Activated naive CD8-positive, alpha-beta T cell treated with anti-CD3 and anti-CD28 coated beads for 36 hours (primary cell): ENCODE measurements around the gene TRANK1. TPM values are rescaled to one million over a fixed set of nuclear protein-coding genes. Genes with fewer than 3 reads are reported as not detected.

Source experiments
- DNase-seq: peaks from one replicate; pipeline ENCODE4 v3.0.0; 2021
- H3K27ac Mint-ChIP-seq: one replicate; pipeline ENCODE4 v1.8.0; 2022; ENCODE audit warnings: mild to moderate bottlenecking, moderate library complexity, mixed read lengths
- H3K27me3 Mint-ChIP-seq: one replicate; pipeline ENCODE4 v1.8.0; 2022; ENCODE audit warnings: mild to moderate bottlenecking, mixed read lengths
- H3K36me3 Mint-ChIP-seq: one replicate; pipeline ENCODE4 v1.8.0; 2021; ENCODE audit warnings: mild to moderate bottlenecking, mixed read lengths
- H3K4me1 Mint-ChIP-seq: one replicate; pipeline ENCODE4 v1.8.0; 2021; ENCODE audit warnings: mixed read lengths
- H3K4me3 Mint-ChIP-seq: one replicate; pipeline ENCODE4 v1.8.0; 2022; ENCODE audit warnings: mild to moderate bottlenecking, moderate library complexity, mixed read lengths
- H3K9me3 Mint-ChIP-seq: one replicate; pipeline ENCODE4 v1.8.0; 2022; ENCODE audit warnings: mixed read lengths
- total RNA-seq, 2 experiments: library from RNA; stranded (reverse); gene quantifications; one replicate each; pipeline ENCODE4 v1.2.3, GENCODE V29; 2021

The TRANK1 gene
- total RNA-seq, 2 experiments from 2014 or later = 17.2 to 20.7 TPM

DNA sequence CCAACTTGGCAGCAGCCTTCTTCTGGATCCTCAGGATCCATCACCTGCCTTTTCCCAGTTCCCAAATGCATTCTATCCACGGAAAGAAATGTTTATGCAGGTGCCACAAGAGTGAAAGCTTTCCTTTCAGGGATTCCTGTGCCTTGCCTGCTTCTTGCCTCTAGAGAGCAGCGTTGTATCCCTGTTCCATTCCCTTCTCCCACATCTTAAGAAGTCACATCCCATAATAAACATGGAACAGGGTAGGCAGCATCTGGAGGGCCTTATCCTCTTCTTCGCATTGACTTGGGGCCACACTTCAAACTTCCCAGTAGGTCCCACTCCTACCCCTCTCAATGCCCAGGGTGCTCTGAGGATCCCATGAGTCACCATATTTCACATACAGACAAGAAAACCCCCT is 107.8 kb downstream of the TRANK1 start:
- Mint-ChIP-seq H3K27me3 (no peaks in the 10 kb centered on the region), H3K9me3 (peaks cover 5% of the 10 kb centered on the region), H3K4me1 (peaks cover 9% of the 10 kb centered on the region), H3K36me3 (peaks cover 18% of the 10 kb centered on the region), H3K27ac (no peak overlapping the region), H3K4me3 (no peak overlapping the region)
- DNase-seq = no peak

DNA sequence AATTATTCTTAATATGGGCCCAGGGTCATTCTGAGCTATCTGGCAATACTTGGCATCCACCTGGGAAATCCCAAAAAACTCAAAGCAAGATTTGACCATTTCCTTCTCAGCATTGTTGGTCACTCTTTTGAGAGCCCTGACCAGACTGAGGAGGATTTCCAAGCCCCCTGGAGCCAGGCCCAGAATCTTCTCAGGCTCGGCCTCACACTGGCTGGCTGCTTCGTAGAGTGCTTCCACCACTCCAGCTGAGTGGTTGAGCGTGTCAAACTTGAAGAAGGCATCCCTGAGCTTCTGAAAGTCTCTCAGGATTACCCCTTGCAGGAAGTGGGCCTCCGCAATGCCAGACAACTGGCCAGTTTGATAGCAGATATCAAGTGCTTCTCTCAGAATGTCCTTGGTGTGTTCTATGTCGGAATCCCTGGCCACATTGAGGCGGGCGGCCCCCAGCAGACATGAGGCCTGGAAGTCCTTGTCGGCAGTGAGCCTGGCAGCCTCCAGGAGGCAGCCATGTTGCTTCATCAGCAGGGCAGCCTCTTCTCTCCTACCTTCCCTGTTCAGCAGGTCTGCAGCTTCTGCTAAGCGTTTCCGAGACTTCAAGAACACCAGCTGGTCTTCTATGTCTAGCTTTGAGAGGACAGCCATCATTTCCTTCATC is 111.6 kb downstream of the TRANK1 start:
- Mint-ChIP-seq H3K36me3 (no peaks in the 10 kb centered on the region), H3K4me3 (no peak overlapping the region), H3K4me1 (peaks cover 5% of the 10 kb centered on the region), H3K27ac (no peak overlapping the region), H3K27me3 (no peaks in the 10 kb centered on the region), H3K9me3 (no peaks in the 10 kb centered on the region)
- DNase-seq = no peak

DNA sequence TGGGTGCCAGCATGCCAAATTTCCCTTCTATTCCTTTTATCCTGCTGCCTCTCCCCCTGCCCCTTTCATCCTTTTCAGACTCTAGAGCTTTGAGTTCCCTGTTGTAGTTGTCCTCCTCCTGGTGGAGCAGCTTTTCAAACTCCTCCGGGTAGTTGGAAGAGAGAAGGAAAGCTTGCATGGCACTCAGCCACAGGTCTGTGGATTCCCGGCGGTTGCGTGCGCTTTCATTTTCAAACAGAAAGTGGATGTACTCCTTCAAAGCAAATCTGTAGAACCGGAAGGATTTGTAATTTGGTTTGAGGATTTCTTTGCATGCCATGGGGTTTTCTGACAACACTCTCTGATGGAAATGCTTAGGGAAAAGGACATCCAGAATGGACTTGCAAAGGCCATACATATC is 112.4 kb downstream of the TRANK1 start:
- Mint-ChIP-seq H3K4me1 (peaks cover 5% of the 10 kb centered on the region), H3K36me3 (peaks cover under 1% of the 10 kb centered on the region), H3K9me3 (no peaks in the 10 kb centered on the region), H3K27me3 (no peaks in the 10 kb centered on the region), H3K27ac (no peak overlapping the region), H3K4me3 (no peak overlapping the region)
- no peak for DNase-seq

DNA sequence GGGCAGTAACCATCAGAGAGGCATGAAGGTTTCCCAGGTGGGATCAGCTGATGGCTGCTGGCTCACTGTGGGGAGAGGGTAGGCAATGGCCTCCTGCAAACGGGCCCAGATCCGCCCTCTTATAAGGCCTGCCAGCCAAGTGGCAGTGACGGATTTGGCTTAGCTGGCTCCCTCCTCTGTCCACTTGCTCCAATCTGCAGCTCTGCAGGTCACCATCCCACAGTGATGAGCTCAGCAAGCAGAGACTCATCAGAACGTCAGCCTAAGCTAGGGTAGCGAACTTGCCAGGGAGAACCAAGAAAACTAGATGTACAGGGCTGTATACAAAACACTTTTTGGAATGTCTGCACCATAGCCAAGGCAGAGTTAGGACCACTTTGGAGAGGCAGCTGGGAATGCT is 117.7 kb downstream of the TRANK1 start:
- Mint-ChIP-seq H3K27ac (no peak overlapping the region), H3K4me1 (no peaks in the 10 kb centered on the region), H3K9me3 (no peaks in the 10 kb centered on the region), H3K4me3 (no peak overlapping the region), H3K27me3 (no peaks in the 10 kb centered on the region), H3K36me3 (peaks cover 9% of the 10 kb centered on the region)
- no peak for DNase-seq

DNA sequence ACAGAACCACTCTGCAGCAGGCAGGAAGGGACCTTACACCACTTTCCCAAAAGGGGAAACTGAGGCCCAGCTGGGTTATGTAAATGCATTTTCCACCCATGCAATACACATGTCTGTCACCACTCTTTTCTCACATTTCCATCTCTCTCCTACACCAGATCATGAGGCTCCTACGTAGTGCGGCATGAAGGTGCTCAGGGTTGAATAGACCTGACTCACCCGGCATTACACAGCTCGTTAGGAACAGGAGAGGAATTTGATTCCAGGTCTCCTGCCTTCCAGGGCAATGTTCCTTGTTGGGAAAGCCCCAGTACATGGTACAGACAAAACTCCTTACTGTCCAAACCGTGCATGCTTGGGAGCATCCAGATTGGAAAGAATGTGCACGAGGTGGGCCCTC is 118.6 kb downstream of the TRANK1 start:
- no peak overlapping the region for H3K4me3 Mint-ChIP-seq
- no peaks in the 10 kb centered on the region for H3K27me3 Mint-ChIP-seq
- H3K9me3 Mint-ChIP-seq = no peaks in the 10 kb centered on the region
- no peak overlapping the region for H3K27ac Mint-ChIP-seq
- H3K36me3 Mint-ChIP-seq = peaks cover 9% of the 10 kb centered on the region
- H3K4me1 Mint-ChIP-seq = no peaks in the 10 kb centered on the region
- no peak for DNase-seq

DNA sequence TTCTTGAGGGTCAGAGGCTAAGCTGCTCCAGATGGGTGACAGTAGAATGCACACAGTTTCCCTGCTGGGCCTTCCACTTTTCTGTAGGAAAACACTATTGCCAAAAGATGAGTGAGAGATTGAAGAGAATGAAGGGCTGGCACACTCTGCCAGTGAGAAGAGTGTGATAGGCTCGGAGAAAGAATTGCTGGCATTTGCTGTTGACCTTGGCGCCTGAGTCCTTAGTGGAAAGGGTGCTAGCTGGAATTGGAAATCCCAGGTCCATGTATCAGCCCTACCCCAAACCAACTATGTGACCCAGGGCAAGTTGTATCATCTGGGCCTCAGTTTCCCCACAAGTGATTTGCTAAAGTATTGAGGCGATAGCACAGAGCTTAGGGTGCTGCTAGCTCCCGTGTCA is 120.4 kb downstream of the TRANK1 start:
- no peaks in the 10 kb centered on the region for H3K9me3 Mint-ChIP-seq
- no peak overlapping the region for H3K27ac Mint-ChIP-seq
- no peaks in the 10 kb centered on the region for H3K4me1 Mint-ChIP-seq
- no peak overlapping the region for H3K4me3 Mint-ChIP-seq
- peaks cover 9% of the 10 kb centered on the region for H3K36me3 Mint-ChIP-seq
- no peak for DNase-seq
- H3K27me3 Mint-ChIP-seq = no peaks in the 10 kb centered on the region

DNA sequence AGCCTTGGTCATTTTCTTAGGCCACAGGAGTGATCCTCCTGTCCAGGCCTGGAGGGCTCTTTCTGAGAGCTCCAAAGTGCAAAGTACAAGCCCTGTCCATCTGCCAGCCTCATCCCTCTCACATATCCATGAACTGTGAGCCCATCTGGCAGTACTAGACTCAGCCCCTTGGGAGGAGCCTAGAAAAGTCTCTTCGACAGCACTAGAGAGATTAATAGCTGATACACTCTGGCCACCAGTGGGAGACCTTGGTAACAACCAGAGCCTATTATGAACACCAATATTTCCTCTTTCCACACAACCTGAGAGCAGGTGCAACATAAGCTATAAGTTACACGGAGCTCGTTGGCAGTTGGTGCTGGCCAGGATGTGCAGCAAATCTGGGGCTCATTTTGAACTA is 121.0 kb downstream of the TRANK1 start:
- H3K27ac Mint-ChIP-seq = no peak overlapping the region
- H3K36me3 Mint-ChIP-seq = peaks cover 9% of the 10 kb centered on the region
- no peaks in the 10 kb centered on the region for H3K27me3 Mint-ChIP-seq
- no peaks in the 10 kb centered on the region for H3K9me3 Mint-ChIP-seq
- no peaks in the 10 kb centered on the region for H3K4me1 Mint-ChIP-seq
- no peak overlapping the region for H3K4me3 Mint-ChIP-seq
- no peak for DNase-seq

DNA sequence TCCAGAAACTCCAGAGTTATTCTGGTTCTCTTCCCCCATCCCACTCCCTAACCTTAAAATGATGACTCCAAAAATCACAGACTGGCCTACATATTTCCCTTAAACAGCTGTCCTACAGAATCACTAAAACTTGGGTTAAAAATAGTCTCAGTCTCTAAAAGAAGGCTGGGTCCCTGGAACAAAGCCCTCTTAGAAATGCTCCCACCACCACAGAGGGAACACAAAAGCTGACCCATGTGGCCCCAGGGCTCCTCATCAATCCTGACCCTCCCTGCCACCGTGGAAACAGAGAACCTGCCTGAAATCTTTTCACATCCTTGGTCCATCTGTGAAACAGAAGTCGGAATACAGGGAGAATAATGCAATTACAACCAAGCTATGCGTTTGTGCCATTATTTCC is 124.8 kb downstream of the TRANK1 start:
- Mint-ChIP-seq H3K36me3 (peaks cover 3% of the 10 kb centered on the region), H3K27ac (no peak overlapping the region), H3K4me3 (no peak overlapping the region), H3K4me1 (no peaks in the 10 kb centered on the region), H3K27me3 (no peaks in the 10 kb centered on the region), H3K9me3 (no peaks in the 10 kb centered on the region)
- no peak for DNase-seq

DNA sequence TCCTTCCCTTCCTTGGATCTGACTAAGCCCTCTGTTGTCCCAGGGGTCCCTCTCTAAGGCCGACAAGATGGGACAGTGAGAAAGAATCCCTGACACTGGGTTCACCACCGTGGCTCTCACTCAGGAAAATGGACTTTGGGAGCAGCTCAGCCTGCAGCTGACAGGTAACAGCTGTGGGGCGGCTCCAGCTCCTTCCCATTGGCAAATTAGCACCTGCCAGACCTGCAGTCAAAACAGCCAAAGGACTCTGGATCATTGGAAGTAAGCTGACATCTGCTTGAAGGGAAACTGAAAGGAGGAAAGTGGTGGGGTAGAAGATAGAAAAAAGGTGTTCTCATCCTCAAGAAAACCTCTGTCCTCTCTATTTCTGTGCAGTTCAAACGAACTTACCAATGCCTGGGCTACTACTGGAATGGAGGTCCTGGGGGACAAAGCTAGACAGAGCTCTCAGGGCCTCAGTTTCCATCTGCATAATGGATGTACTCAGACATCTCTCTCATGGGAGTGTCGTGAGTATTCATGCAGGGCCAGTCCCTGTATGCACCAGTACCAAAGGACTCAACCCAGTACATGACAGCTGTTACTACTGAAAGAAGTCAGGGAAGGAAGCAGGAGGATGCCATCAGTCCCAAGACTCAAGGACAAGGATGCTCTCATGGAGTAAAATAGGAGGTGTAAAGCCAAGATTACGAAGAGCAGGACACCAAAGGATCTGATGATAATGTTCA is 126.9 kb downstream of the TRANK1 start:
- DNase-seq = no peak
- H3K4me1 Mint-ChIP-seq = no peaks in the 10 kb centered on the region
- H3K27ac Mint-ChIP-seq = no peak overlapping the region
- no peaks in the 10 kb centered on the region for H3K9me3 Mint-ChIP-seq
- H3K4me3 Mint-ChIP-seq = no peak overlapping the region
- H3K27me3 Mint-ChIP-seq = no peaks in the 10 kb centered on the region
- no peaks in the 10 kb centered on the region for H3K36me3 Mint-ChIP-seq

DNA sequence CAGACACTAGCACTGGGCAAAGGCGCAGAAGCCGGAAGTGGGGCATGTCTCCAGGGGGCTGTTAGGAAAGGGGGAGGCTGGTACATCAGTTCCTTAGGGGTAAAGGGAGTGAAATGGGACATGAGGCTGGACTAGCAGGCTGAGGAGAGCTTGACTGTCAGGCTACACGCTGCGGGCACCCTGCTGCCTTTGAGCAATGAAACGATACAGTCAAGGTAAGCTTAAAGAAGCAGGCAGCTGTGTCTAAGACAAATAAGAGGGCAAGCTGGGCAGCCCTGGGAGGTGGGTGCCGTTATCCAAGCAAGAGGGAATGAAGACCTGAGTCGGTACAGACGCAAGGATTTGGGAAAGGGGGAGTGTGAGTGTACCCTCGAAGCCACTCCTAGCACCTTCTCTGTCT is 129.5 kb downstream of the TRANK1 start:
- no peak overlapping the region for H3K4me3 Mint-ChIP-seq
- no peaks in the 10 kb centered on the region for H3K9me3 Mint-ChIP-seq
- H3K4me1 Mint-ChIP-seq = no peaks in the 10 kb centered on the region
- no peak for DNase-seq
- H3K27ac Mint-ChIP-seq = no peak overlapping the region
- H3K36me3 Mint-ChIP-seq = no peaks in the 10 kb centered on the region
- no peaks in the 10 kb centered on the region for H3K27me3 Mint-ChIP-seq

DNA sequence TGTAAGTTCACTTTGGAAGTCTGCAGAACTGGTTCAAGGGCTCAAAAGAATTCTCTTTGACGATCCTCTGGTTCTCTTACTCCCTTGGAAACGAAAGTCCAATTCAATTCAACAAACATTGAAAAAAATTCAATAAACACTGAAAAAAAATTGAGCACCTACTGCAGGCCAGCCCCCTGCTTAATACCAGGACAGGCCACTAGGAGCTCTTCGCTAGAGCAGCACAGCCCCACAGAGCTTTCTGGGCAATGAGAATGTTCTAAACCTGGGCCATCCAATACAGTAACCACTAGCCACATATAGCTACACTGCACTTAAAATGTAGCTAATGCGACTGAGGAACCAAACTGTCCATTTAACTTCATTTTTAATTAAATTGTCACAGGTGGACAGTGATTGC is 130.1 kb downstream of the TRANK1 start:
- Mint-ChIP-seq H3K4me1 (no peaks in the 10 kb centered on the region), H3K27ac (no peak overlapping the region), H3K4me3 (no peak overlapping the region)

DNA sequence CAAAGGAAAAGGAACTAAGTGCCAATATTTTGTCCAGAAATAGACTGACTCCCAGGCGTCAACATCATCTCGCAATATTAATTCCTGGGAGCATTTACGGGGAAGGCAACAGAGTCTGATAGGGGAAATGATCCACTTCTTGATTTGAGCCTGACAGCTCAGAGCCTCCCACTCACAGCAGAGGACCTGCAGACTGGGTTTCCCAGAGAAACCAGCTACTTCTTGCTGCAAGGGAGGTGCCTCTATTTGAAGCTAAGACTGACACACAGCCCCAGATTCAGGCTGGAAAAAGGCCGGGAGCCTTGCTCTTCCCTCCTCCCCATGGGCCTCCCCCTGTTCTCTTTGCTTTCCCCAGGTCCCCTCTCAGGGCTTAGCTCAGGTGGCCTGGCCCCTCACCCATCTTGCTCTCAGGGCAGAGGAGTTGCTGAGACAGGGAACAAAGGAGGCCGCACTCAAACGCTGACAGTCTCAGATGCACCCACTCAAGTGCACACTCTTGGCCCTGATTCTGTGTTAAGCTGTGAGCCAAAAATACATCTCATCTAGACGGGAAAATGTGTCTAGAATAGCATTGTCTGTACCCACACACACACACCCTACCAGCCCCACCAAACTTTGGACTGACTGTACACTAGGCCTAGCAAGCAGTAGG is 130.7 kb downstream of the TRANK1 start:
- Mint-ChIP-seq H3K36me3 (no peaks in the 10 kb centered on the region), H3K9me3 (no peaks in the 10 kb centered on the region), H3K4me1 (no peaks in the 10 kb centered on the region), H3K27ac (no peak overlapping the region), H3K4me3 (no peak overlapping the region), H3K27me3 (no peaks in the 10 kb centered on the region)
- DNase-seq = no peak

More for the DNA sequence above, 130.1 kb downstream of the TRANK1 start:
- no peaks in the 10 kb centered on the region for H3K27me3 Mint-ChIP-seq
- no peaks in the 10 kb centered on the region for H3K9me3 Mint-ChIP-seq
- no peaks in the 10 kb centered on the region for H3K36me3 Mint-ChIP-seq
- DNase-seq = no peak

DNA sequence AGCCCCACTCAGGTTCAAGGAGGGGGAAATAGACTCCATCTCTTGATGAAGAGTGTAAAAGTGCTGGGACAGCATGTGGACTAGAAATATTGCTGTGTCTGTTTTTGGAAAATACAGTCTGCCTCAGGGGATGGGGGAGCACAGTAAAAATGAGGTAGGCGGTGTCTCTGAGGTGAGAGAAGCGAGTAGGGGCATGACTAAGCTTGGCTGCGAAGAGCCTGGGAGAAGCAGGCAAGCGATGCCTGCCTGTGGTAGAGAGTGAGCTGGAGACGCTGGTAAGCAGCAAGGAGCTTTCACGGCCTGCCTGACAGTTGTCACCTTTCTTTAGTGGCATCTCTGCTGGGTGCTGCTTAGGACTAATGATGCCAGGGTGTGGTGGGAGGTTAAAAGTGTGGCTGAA is 131.5 kb downstream of the TRANK1 start:
- no peaks in the 10 kb centered on the region for H3K36me3 Mint-ChIP-seq
- no peak for DNase-seq
- H3K27me3 Mint-ChIP-seq = no peaks in the 10 kb centered on the region
- no peaks in the 10 kb centered on the region for H3K4me1 Mint-ChIP-seq
- H3K27ac Mint-ChIP-seq = no peak overlapping the region
- H3K4me3 Mint-ChIP-seq = no peak overlapping the region
- no peaks in the 10 kb centered on the region for H3K9me3 Mint-ChIP-seq

DNA sequence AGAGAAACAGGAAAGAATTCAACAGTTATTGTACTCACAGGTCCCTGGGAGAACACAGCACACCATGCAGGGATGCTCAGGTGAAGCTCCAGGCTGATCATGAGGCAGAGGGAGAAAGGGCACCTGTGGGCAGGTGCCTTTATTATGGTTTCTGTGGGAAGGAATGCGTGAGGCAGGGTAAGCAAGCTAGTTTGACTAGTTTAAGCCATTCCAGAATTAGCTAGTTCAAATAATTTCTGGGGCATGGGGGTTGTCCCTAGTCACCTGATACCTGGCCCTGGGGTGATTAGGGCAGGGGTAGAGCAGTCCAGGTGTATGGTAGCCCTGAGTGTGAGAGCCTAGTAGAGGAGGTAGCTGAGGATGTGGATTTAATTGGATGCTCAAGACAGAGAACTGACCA is 132.6 kb downstream of the TRANK1 start:
- no peaks in the 10 kb centered on the region for H3K9me3 Mint-ChIP-seq
- no peaks in the 10 kb centered on the region for H3K27me3 Mint-ChIP-seq
- no peak overlapping the region for H3K27ac Mint-ChIP-seq
- no peak for DNase-seq
- no peak overlapping the region for H3K4me3 Mint-ChIP-seq
- no peaks in the 10 kb centered on the region for H3K4me1 Mint-ChIP-seq
- H3K36me3 Mint-ChIP-seq = no peaks in the 10 kb centered on the region

DNA sequence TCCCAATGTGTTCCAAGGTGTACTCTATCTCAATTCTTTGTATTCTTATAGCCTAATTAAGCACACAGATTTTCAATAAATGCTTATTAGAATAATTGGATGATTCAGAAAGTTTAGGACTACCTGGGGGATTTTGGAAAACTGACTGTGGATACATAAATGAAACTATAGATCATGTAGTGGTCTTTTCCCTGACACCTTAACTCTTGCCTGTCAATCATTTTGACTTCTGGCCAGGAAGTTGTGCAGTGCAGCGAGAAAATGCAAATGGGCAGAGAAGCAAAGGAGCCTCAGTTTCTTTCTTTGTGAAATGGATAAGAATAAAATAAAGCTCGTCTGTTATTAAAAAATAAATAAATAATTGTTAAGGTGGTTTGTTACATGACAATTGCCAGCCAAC is 133.1 kb downstream of the TRANK1 start:
- no peaks in the 10 kb centered on the region for H3K4me1 Mint-ChIP-seq
- H3K4me3 Mint-ChIP-seq = no peak overlapping the region
- H3K36me3 Mint-ChIP-seq = no peaks in the 10 kb centered on the region
- no peaks in the 10 kb centered on the region for H3K9me3 Mint-ChIP-seq
- no peaks in the 10 kb centered on the region for H3K27me3 Mint-ChIP-seq
- H3K27ac Mint-ChIP-seq = no peak overlapping the region
- DNase-seq = no peak
